Fibroblast of villous mesenchyme (primary cell): ENCODE measurements around the gene ANKRD44. TPM values are rescaled to one million over a fixed set of nuclear protein-coding genes. Genes with fewer than 3 reads are reported as not detected.

Source experiments
- DNase-seq: peaks from one replicate; pipeline ENCODE4 v3.0.0-alpha.2; 2010; ENCODE audit warnings: low read depth
- H3K4me3 ChIP-seq: 2 replicates; pipeline ENCODE4 v1.5.1; 2011; ENCODE audit warnings: low read depth, mild to moderate bottlenecking, low read length
- total RNA-seq: library from RNA; depleted of rRNA; stranded (reverse); fragments of >200 nt; gene quantifications from 2 replicates; pipeline ENCODE4 v1.2.3, GENCODE V29; 2012
- TF ChIP-seq, protein P1 (sequence below): IDR thresholded peaks from 2 replicates; pipeline ENCODE4 v1.5.1; 2012; ENCODE audit warnings: low read depth, mild to moderate bottlenecking, low read length; ENCODE audit not compliant: insufficient read depth

Gene ANKRD44
- total RNA-seq, 1 donor: 3.9 TPM

DNA sequence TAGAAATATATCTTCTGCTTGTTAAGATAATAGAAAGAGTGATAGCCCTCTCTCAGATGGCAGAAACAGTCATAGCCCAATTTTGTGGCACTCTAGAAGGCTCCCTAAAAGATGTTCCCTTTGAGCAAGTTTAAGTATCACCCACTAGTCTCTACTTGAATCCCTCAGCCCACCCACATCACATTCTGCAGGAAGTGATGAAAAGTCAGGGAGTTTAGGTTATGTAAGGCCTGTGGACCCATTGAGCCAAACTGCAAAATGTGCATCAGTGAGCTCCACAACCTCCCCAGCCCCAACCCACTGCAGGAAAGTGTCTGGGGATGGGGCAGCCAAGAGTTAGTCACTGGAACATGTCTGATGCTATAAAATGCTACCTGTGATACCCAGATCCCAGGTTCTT, 25.6 kb downstream of the ANKRD44 start:
- TF ChIP-seq, protein P1, sequence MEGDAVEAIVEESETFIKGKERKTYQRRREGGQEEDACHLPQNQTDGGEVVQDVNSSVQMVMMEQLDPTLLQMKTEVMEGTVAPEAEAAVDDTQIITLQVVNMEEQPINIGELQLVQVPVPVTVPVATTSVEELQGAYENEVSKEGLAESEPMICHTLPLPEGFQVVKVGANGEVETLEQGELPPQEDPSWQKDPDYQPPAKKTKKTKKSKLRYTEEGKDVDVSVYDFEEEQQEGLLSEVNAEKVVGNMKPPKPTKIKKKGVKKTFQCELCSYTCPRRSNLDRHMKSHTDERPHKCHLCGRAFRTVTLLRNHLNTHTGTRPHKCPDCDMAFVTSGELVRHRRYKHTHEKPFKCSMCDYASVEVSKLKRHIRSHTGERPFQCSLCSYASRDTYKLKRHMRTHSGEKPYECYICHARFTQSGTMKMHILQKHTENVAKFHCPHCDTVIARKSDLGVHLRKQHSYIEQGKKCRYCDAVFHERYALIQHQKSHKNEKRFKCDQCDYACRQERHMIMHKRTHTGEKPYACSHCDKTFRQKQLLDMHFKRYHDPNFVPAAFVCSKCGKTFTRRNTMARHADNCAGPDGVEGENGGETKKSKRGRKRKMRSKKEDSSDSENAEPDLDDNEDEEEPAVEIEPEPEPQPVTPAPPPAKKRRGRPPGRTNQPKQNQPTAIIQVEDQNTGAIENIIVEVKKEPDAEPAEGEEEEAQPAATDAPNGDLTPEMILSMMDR: no peak
- no peak overlapping the region for H3K4me3 ChIP-seq
- DNase-seq: no peak

DNA sequence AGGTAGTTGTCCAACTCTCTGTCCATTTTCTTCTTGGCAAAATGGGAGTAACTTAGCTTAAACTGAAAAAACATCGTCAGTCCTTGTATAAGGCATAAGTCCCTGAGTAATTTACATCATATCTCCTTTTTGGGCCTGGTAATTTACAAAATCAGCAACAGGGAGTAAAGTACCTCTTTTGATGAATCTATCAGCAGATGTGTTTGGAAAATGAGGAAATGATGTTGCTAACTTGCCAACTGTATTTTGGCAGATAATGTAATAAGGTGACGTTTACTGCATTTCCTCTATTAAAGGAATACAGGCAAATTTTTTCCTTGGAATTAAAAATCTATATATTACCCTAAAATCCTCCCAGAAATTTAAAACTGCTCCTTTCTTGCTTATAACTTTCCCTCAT, 29.2 kb downstream of the ANKRD44 start:
- TF ChIP-seq, protein P1: no peak
- no peak for DNase-seq
- H3K4me3 ChIP-seq: no peak overlapping the region

DNA sequence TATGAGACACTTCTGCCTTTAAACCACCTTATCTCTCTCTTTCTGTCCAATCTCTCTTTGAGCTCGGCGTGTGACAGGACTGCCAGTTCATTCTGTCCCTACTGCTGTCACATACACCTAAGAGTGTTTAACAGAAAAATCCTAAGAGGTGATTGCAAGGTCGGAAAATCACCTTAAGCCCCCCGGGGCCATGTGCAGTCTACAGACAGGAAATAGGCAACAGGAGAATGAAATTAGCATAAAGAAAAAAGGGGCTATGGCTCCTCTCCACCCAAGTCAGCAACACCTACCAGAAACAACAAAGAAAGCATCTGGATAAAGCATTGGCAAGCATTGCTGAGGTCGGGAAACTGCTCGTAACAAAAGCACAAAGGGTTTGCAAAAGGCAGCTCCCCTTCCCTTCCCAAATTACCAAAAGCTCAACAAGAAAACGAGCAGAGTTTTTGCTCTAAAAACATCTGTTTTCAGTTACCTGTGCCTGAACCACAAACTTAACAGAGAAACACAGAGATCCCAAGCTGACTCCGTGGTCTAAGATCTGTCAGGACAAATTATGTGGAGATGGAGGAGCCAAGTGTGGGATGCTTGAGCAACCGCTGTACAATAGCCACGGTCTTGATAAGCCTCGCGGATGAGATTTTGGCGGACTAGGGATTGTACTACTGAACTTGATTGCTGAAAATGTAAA, 30.4 kb downstream of the ANKRD44 start:
- no peak overlapping the region for H3K4me3 ChIP-seq
- TF ChIP-seq, protein P1: no peak
- peak; percentile 17 for DNase-seq

DNA sequence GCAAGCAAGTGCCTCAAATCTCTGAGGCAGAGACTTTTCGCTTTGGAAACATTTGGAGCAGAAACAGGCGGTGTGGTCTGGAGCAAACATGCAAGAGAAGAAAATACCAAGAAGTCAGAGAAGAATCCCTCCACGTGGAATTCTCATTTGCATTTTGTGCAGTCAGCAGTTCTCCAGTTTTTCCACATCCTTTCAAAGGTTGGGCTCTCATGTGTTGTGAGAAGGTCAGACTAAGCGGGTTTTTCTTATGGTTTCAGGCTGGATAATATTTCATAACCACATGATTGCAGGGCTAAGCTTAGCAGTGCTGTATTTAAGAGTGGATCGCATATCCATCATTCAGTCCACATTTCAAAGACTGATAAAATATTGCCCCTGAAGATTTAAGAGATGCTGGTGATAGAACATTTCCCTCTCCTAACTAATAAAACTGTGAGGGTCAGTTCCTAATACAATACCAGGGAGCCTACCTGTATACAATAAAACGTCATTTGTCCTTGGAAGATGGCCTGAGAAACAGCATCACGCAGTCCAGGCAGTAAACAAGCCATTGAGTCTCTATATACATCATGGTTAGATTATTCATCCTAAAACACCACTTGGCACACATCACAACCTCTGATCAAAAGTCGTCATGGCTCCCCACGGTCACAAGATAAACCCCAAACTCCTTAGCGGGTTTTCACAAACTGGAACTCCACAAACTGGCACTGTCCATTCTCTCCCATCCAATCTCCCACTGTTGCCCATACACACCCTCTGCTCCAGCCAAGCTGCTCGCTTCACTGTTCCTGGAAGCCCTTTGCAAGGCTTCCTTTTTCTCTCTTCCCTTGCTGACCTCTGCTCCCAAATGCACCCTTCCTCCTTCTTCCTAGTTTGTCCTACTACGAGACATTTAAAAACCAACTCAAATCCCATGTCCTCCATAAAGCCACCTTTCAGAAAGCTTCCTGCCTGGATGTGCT, 31.5 kb downstream of the ANKRD44 start:
- TF ChIP-seq, protein P1: no peak
- no peak for DNase-seq
- no peak overlapping the region for H3K4me3 ChIP-seq

DNA sequence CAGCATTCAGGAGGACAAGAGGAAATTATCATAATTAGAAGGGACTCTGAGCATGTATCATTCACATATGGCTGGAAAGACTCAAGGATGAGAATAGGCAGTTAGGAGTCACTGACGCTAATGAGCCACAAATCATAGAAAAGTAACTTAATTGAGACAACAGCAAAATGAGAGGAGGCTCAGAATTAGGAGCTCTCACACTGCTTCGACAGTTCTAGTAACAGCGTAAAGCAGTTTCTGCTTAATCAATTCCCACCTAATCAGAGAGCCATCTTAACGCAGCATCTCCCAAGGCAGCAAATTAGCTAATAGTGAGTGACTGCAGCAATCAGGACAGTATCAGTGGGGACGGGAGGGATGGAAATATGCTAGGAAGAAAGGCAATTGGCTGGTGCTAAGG, 32.8 kb downstream of the ANKRD44 start:
- TF ChIP-seq, protein P1: no peak
- H3K4me3 ChIP-seq: no peak overlapping the region
- no peak for DNase-seq

DNA sequence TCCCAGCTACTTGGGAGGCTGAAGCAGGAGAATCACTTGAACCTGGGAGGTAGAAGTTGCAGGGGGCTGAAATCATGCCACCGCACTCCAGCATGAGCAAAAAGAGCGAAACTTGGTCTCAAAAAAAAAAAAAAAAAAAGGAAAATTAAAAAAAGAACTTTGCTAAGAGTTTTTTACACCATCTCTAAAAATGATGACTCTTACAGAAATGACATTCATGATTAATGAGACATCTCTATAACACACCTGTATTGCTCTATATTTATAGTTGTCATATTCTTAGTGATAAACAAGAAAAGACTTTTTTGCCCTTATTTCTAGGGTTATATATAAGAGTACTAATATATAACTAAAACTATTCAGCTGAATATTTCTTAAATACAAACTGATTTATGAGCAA, 34.4 kb downstream of the ANKRD44 start:
- H3K4me3 ChIP-seq: no peak overlapping the region
- TF ChIP-seq, protein P1: no peak
- no peak for DNase-seq
